ENCODE results near the gene SRI.

SRI gene

GRCh38 chr7:88200261-88200660 lies 19.6 kb downstream of the SRI start:
- in situ Hi-C loops (cut with MboI; ENCODE audit: low sequenced_read_pairs, unreplicated experiment) = no loop called here
- no peak for DNase-seq (ENCODE audit: low spot score)
- TF ChIP-seq CTCF (IDR thresholded peaks at IDR 0.05; ENCODE audit: borderline replicate concordance, control extremely low read depth, extremely low read depth, insufficient read depth, missing control alignments) = no peak

GRCh38 chr7:88191911-88192310 lies 27.9 kb downstream of the SRI start:
- DNase-seq (ENCODE audit: low spot score) = no peak
- no peak for TF ChIP-seq CTCF (IDR thresholded peaks at IDR 0.05; ENCODE audit: borderline replicate concordance, control extremely low read depth, extremely low read depth, insufficient read depth, missing control alignments)
- in situ Hi-C loops (cut with MboI; ENCODE audit: low sequenced_read_pairs, unreplicated experiment) = no loop called here

GRCh38 chr7:88185650-88186049 lies 34.2 kb downstream of the SRI start:
- TF ChIP-seq CTCF (IDR thresholded peaks at IDR 0.05; ENCODE audit: borderline replicate concordance, control extremely low read depth, extremely low read depth, insufficient read depth, missing control alignments) = no peak
- in situ Hi-C loops (cut with MboI; ENCODE audit: low sequenced_read_pairs, unreplicated experiment) = no loop called here

GRCh38 chr7:88184848-88185304 lies 35.0 kb downstream of the SRI start:
- DNase-seq (ENCODE audit: low spot score) = no peak
- no peak for TF ChIP-seq CTCF (IDR thresholded peaks at IDR 0.05; ENCODE audit: borderline replicate concordance, control extremely low read depth, extremely low read depth, insufficient read depth, missing control alignments)
- in situ Hi-C loops (cut with MboI; ENCODE audit: low sequenced_read_pairs, unreplicated experiment) = no loop called here

More at GRCh38 chr7:88185650-88186049, 34.2 kb downstream of the SRI start:
- no peak for DNase-seq (ENCODE audit: low spot score)

- in situ Hi-C loops (cut with MboI; ENCODE audit: low sequenced_read_pairs, unreplicated experiment) = no loop called here
- DNase-seq (ENCODE audit: low spot score) = no peak
- no peak for TF ChIP-seq CTCF (IDR thresholded peaks at IDR 0.05; ENCODE audit: borderline replicate concordance, control extremely low read depth, extremely low read depth, insufficient read depth, missing control alignments)
Observed at GRCh38 chr7:88183051-88183450, 36.8 kb downstream of the SRI start.

- DNase-seq (ENCODE audit: low spot score) = no peak
- no peak for TF ChIP-seq CTCF (IDR thresholded peaks at IDR 0.05; ENCODE audit: borderline replicate concordance, control extremely low read depth, extremely low read depth, insufficient read depth, missing control alignments)
- in situ Hi-C loops (cut with MboI; ENCODE audit: low sequenced_read_pairs, unreplicated experiment) = no loop called here
Observed at GRCh38 chr7:88176190-88176589, 43.6 kb downstream of the SRI start.

GRCh38 chr7:88172842-88173241 lies 47.0 kb downstream of the SRI start:
- TF ChIP-seq CTCF (IDR thresholded peaks at IDR 0.05; ENCODE audit: borderline replicate concordance, control extremely low read depth, extremely low read depth, insufficient read depth, missing control alignments) = no peak
- in situ Hi-C loops (cut with MboI; ENCODE audit: low sequenced_read_pairs, unreplicated experiment) = no loop called here
- DNase-seq (ENCODE audit: low spot score) = no peak
